GM18505 (cell line): ENCODE results near the gene DPY19L1.
"Not testable (repeated sequence)": the region's sequence is repeated elsewhere in the genome, so short reads cannot be mapped to it uniquely, and the experiment has no call there.

Source experiments
- ATAC-seq: cut with Tn5 transposase; IDR thresholded peaks from one replicate; pipeline ENCODE4 v1.9.1; 2021; ENCODE audit not compliant: unreplicated experiment
- POLR2A ChIP-seq: IDR thresholded peaks from 4 replicates; pipeline ENCODE4 v1.6.1; 2011; ENCODE audit warnings: borderline replicate concordance; ENCODE audit not compliant: insufficient read depth, insufficient read length; ENCODE audit errors: extremely low read depth

DPY19L1 gene

GRCh38 chr7:34886856-34887255 lies 150.4 kb downstream of the DPY19L1 start:
- TF ChIP-seq POLR2A: no peak
- ATAC-seq: no peak

GRCh38 chr7:34883855-34884254 lies 153.4 kb downstream of the DPY19L1 start:
- ATAC-seq: not testable (repeated sequence)

GRCh38 chr7:34879871-34880270 lies 157.4 kb downstream of the DPY19L1 start:
- ATAC-seq: no peak
- TF ChIP-seq POLR2A: no peak

GRCh38 chr7:34878944-34879735 lies 158.1 kb downstream of the DPY19L1 start:
- not testable (repeated sequence) for ATAC-seq
